GM12878 (cell line): ENCODE measurements around the gene C9. TPM values are rescaled to one million over a fixed set of nuclear protein-coding genes. Genes with fewer than 3 reads are reported as not detected.

Experiments used
- ATAC-seq: fragments of 200-7000 bp; cut with Tn5 transposase; 3 replicates; pipeline ENCODE4 v1.9.1; 2020; ENCODE audit warnings: mild to moderate bottlenecking, moderate library complexity
- BruUV-seq: library from RNA; stranded (reverse); fragments of 400-500 nt; replicated peaks from 2 replicates; lab custom pipeline; 2021; lab: Mats Ljungman, UMichigan
- CTCF ChIA-PET: fragments of 300-600 bp; sonication (Branson Sonifier 250); formaldehyde crosslinking; extraction: SDS; loops from one replicate; lab custom pipeline; 2021; ENCODE audit warnings: inconsistent platforms; lab: Yijun Ruan, JAX
- POLR2A ChIA-PET: fragments of 350-600 bp; formaldehyde crosslinking; extraction: SDS; loops from one replicate; lab custom pipeline; 2021; ENCODE audit warnings: inconsistent platforms; lab: Charles Lee
- RAD21 ChIA-PET: fragments of 300-600 bp; sonication (Branson Sonifier 250); formaldehyde crosslinking; loops from one replicate; lab custom pipeline; 2023; ENCODE audit warnings: antibody characterized with exemption; ENCODE audit not compliant: unreplicated experiment; lab: Charles Lee
- SMC1A ChIA-PET: fragments of 300-600 bp; sonication (Branson Sonifier 250); formaldehyde crosslinking; loops from one replicate; lab custom pipeline; 2023; ENCODE audit not compliant: unreplicated experiment, uncharacterized antibody; lab: Charles Lee
- DNase-seq: peaks from one replicate; pipeline ENCODE4 v3.0.0-alpha.2; 2011; ENCODE audit warnings: low read depth, low spot score
- FAIRE-seq: peaks from 3 replicates; lab custom pipeline; 2011; peaks lifted over from hg19 to GRCh38; lab: Jason Lieb, UNC
- H2AFZ ChIP-seq: 2 replicates; pipeline ENCODE4 v1.6.0; 2011; ENCODE audit warnings: low read depth, low read length, control low read depth; ENCODE audit not compliant: control insufficient read depth
- H3K27ac ChIP-seq: 2 replicates; pipeline ENCODE4 v1.5.1; 2011; ENCODE audit warnings: control low read depth; ENCODE audit not compliant: control insufficient read depth, insufficient read depth
- H3K27me3 ChIP-seq, 2 experiments: replicated peaks in 1 of 2; 2 replicates each; pipeline versions ENCODE4 v1.6.0 to v1.6.1; 2011; ENCODE audit warnings: low read length in 1 of 2; ENCODE audit not compliant: control insufficient read depth in 2 of 2, insufficient read depth in 2 of 2
- H3K36me3 ChIP-seq, 2 experiments: 2 replicates each; pipeline ENCODE4 v1.5.1; 2011; ENCODE audit warnings: low read length in 1 of 2; ENCODE audit not compliant: control insufficient read depth in 2 of 2, insufficient read depth in 2 of 2
- H3K4me1 ChIP-seq: 2 replicates; pipeline ENCODE4 v1.6.1; 2011; ENCODE audit warnings: mild to moderate bottlenecking, low read length, moderate library complexity, mixed read lengths; ENCODE audit not compliant: control insufficient read depth, insufficient read depth
- H3K4me2 ChIP-seq: 2 replicates; pipeline ENCODE4 v1.6.0; 2011; ENCODE audit warnings: control low read depth; ENCODE audit not compliant: control insufficient read depth, insufficient read depth
- H3K4me3 ChIP-seq: fragments of 200-600 bp; sonication (generic); 2 replicates; pipeline ENCODE4 v1.5.1; 2016
- H3K79me2 ChIP-seq: 2 replicates; pipeline ENCODE4 v1.6.0; 2011; ENCODE audit warnings: low read length; ENCODE audit not compliant: control insufficient read depth, insufficient read depth
- H3K9ac ChIP-seq: 2 replicates; pipeline ENCODE4 v1.8.0; 2011; ENCODE audit warnings: low read length, control low read depth, mixed read lengths; ENCODE audit not compliant: control insufficient read depth, insufficient read depth
- H3K9me3 ChIP-seq: replicated peaks from 3 replicates; pipeline ENCODE4 v1.5.1; 2011; ENCODE audit warnings: mild to moderate bottlenecking, low read length; ENCODE audit not compliant: control insufficient read depth, insufficient read depth
- H4K20me1 ChIP-seq: 2 replicates; pipeline ENCODE4 v1.6.0; 2011; ENCODE audit not compliant: control insufficient read depth, insufficient read depth
- HDAC2 ChIP-seq: fragments of 200-600 bp; sonication (generic); IDR thresholded peaks from 2 replicates; pipeline ENCODE4 v1.6.1; 2017
- HDGF ChIP-seq: fragments of 450-650 bp; IDR thresholded peaks from 2 replicates; pipeline ENCODE4 v1.6.1; 2016; ENCODE audit warnings: antibody characterized with exemption
- IKZF1 ChIP-seq: fragments of 450-650 bp; conservative IDR thresholded peaks from 2 replicates; pipeline ENCODE4 v1.6.1; 2017; ENCODE audit warnings: antibody characterized with exemption, mild to moderate bottlenecking
- NR2C1 ChIP-seq: fragments of 450-650 bp; IDR thresholded peaks from 2 replicates; pipeline ENCODE4 v1.6.1; 2017; ENCODE audit warnings: antibody characterized with exemption, mild to moderate bottlenecking, moderate library complexity
- PML ChIP-seq: IDR thresholded peaks from 2 replicates; pipeline ENCODE4 v1.6.1; 2012; ENCODE audit warnings: low read length, inconsistent platforms
- RAD21 ChIP-seq: IDR thresholded peaks from 2 replicates; pipeline ENCODE4 v1.6.1; 2011; ENCODE audit warnings: mild to moderate bottlenecking, low read depth, low read length, moderate library complexity; ENCODE audit not compliant: insufficient read depth
- SMARCA5 ChIP-seq: fragments of 450-650 bp; IDR thresholded peaks from 2 replicates; pipeline ENCODE4 v1.6.1; 2017; ENCODE audit warnings: mild to moderate bottlenecking
- SMC3 ChIP-seq: IDR thresholded peaks from 2 replicates; pipeline ENCODE4 v1.6.1; 2011; ENCODE audit warnings: low read length, improper control_type of control experiment, borderline replicate concordance
- SREBF2 ChIP-seq: IDR thresholded peaks from 2 replicates; pipeline ENCODE4 v1.6.1; 2012; ENCODE audit warnings: mild to moderate bottlenecking, low read length
- WGBS: methylation state at CpG from one replicate; pipeline ENCODE4 v1.1.6; 2016; ENCODE audit warnings: low lambda C conversion rate; ENCODE audit not compliant: insufficient replicate concordance, insufficient coverage; ENCODE audit errors: missing lambda C conversion rate; 5-methylcytosine and 5-hydroxymethylcytosine counted together
- in situ Hi-C: fragments of 300-500 bp; cut with MboI; formaldehyde crosslinking; loops from 9 replicates; pipeline ENCODE4 v1.14.3; 2018; ENCODE audit warnings: mixed read lengths
- intact Hi-C: fragments of 100-400 bp; cut with micrococcal nuclease; formaldehyde crosslinking; loops from one replicate; pipeline ENCODE4 v1.14.2; 2022; ENCODE audit not compliant: unreplicated experiment
- polyA plus RNA-seq, 11 experiments: library from polyadenylated mRNA; depleted of rRNA in 4 of 11; unstranded in 6 of 11; stranded (reverse) in 5 of 11; fragments of >200 nt; fragmentation: Nextera tagmentation in 4 of 11; fragmentation: Illumina TruSeq in 1 of 11; extraction: Ambion mirVana in 4 of 11; extraction: Trizol in 1 of 11; gene quantifications; 1 replicate in 1 of 11; 2 replicates in 10 of 11; pipeline versions ENCODE4 v1.2.1 to v1.2.3, GENCODE V29; 2011 to 2016; ENCODE audit warnings: inconsistent platforms in 2 of 11, missing spikeins in 2 of 11, low read depth in 1 of 11
- total RNA-seq, 4 experiments: library from RNA; depleted of rRNA in 3 of 4; stranded (reverse); fragments of >200 nt in 3 of 4; fragmentation: Illumina TruSeq in 1 of 4; extraction: Trizol in 1 of 4; gene quantifications; 2 replicates each; pipeline versions ENCODE4 v1.2.1 to v1.2.3, GENCODE V29; 2013 to 2021
- TF ChIP-seq, protein P1 (sequence below), 3 experiments: IDR thresholded peaks in 2 of 3; conservative IDR thresholded peaks in 1 of 3; 2 replicates each; pipeline ENCODE4 v1.5.1; 2011; ENCODE audit warnings: low read depth in 3 of 3, low read length in 3 of 3, mild to moderate bottlenecking in 3 of 3, control low read depth in 2 of 3, moderate library complexity in 2 of 3, inconsistent platforms in 1 of 3, mixed read lengths in 1 of 3; ENCODE audit not compliant: control insufficient read depth in 2 of 3, insufficient read depth in 1 of 3; ENCODE audit errors: extremely low read depth in 1 of 3

Gene C9
- total and polyA plus RNA-seq, 10 of the 15 experiments (the other 5 are each of a cell fraction or from before 2014, with no cell fraction given), result 0.54 TPM; not detected in 9

- TF ChIP-seq HDGF (no peak), SMARCA5 (no peak), SREBF2 (no peak), IKZF1 (no peak), HDAC2 (no peak)
Observed at GRCh38 chr5:39377613-39378012, 13.3 kb upstream of the C9 start (continued).

DNA sequence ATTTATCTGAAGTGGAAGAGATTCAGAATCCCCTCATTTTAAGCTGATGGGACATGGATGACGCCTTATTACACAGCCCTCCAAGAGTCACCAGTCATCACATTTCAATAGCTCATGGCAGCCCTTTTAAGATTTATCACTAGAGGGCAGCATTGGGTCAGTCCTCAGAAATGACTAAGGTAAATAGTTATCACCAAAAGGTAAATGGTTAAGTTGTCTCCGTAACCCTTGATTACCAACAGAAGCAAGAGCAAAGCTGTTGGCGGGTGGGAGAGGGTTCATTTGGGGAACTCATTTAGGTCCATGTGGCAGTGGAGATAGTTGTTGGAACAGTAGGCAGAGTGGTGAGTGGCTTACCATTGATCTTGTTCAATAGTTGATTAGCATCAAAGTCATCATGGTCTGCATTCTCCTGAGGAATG, 12.0 kb upstream of the C9 start:
- no peak for DNase-seq

More for the DNA sequence above, 12.0 kb upstream of the C9 start:
- in situ Hi-C loops, result no loop called here
- SMC1A ChIA-PET, result interaction anchor here (0.8 to 3.5 kb wide), 14 partner anchors 8 to 226 kb away, joined by 3 to 46 read pairs (median 5); partner anchors contain the start of gene FYB1
- no peak overlapping the region for H3K27ac ChIP-seq
- H3K36me3 ChIP-seq, result no peaks in the 10 kb centered on the region
- H4K20me1 ChIP-seq, result no peaks in the 10 kb centered on the region
- RAD21 ChIA-PET, result interaction anchor here (0.8 to 2.4 kb wide), 12 partner anchors 14 to 202 kb away, joined by 3 to 47 read pairs (median 4); partner anchors contain the start of gene FYB1
- TF ChIP-seq, protein P1, sequence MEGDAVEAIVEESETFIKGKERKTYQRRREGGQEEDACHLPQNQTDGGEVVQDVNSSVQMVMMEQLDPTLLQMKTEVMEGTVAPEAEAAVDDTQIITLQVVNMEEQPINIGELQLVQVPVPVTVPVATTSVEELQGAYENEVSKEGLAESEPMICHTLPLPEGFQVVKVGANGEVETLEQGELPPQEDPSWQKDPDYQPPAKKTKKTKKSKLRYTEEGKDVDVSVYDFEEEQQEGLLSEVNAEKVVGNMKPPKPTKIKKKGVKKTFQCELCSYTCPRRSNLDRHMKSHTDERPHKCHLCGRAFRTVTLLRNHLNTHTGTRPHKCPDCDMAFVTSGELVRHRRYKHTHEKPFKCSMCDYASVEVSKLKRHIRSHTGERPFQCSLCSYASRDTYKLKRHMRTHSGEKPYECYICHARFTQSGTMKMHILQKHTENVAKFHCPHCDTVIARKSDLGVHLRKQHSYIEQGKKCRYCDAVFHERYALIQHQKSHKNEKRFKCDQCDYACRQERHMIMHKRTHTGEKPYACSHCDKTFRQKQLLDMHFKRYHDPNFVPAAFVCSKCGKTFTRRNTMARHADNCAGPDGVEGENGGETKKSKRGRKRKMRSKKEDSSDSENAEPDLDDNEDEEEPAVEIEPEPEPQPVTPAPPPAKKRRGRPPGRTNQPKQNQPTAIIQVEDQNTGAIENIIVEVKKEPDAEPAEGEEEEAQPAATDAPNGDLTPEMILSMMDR (IDR thresholded peaks at IDR 0.05 in 2 of 3, conservative IDR thresholded peaks at IDR 0.05 in 1 of 3; ENCODE audit: control insufficient read depth in 2 of 3, extremely low read depth in 1 of 3, insufficient read depth in 1 of 3, low read depth in 3 of 3, low read length in 3 of 3), result peak; percentile 65 to 73 (median 68)
- TF ChIP-seq PML, result no peak
- peak; percentile 72 for TF ChIP-seq RAD21
- TF ChIP-seq NR2C1, result no peak
- TF ChIP-seq SMC3, result peak; percentile 50; the same call in 1 of the 2 replicates
- FAIRE-seq (peak; percentile 86), ATAC-seq (peak; percentile 92)
- H3K4me3 ChIP-seq, result no peak overlapping the region
- no peaks in the 10 kb centered on the region for H3K27me3 ChIP-seq
- H3K9ac ChIP-seq, result no peak overlapping the region
- no peak overlapping the region for H2AFZ ChIP-seq
- 10% methylated on average over 3 of the region's 3 CpGs for whole genome bisulfite sequencing
- H3K79me2 ChIP-seq, result no peaks in the 10 kb centered on the region
- CTCF ChIA-PET, result interaction anchor here (0.6 to 4.7 kb wide), 53 partner anchors 8 to 935 kb away, joined by 3 to 97 read pairs (median 4); partner anchors contain the start of gene DAB2
- POLR2A ChIA-PET, result no interaction called here
- intact Hi-C loops, result loop anchor here (1.0 to 10.0 kb wide), 3 partner anchors 162 to 194 kb away; partner anchors contain the start of gene FYB1
- BruUV-seq, result no TSS peak
- no peaks in the 10 kb centered on the region for H3K9me3 ChIP-seq
- no peaks in the 10 kb centered on the region for H3K4me1 ChIP-seq
- H3K4me2 ChIP-seq, result no peak overlapping the region
